HepG2 (cell line): ENCODE measurements around the gene PBX1. TPM values are rescaled to one million over a fixed set of nuclear protein-coding genes. Genes with fewer than 3 reads are reported as not detected.

ENCODE experiments used
- ATAC-seq: fragments of 200-7000 bp; cut with Tn5 transposase; 3 replicates; pipeline ENCODE4 v1.9.1; 2020; ENCODE audit warnings: mild to moderate bottlenecking, moderate library complexity
- BruUV-seq: library from RNA; stranded (reverse); fragments of 400-500 nt; replicated peaks from 2 replicates; lab custom pipeline; 2021; lab: Mats Ljungman, UMichigan
- CTCF ChIA-PET: fragments of 300-600 bp; formaldehyde crosslinking; extraction: SDS; loops from one replicate; lab custom pipeline; 2021; ENCODE audit warnings: low total read pairs, inconsistent platforms, low intra/inter-chr PET ratio; lab: Yijun Ruan, JAX
- POLR2A ChIA-PET: fragments of 350-600 bp; sonication (Branson Sonifier 250); formaldehyde crosslinking; loops from one replicate; lab custom pipeline; 2020; ENCODE audit warnings: antibody characterized with exemption, inconsistent platforms; lab: Yijun Ruan, JAX
- DNase-seq: peaks from one replicate; pipeline ENCODE4 v3.0.0-alpha.2; 2015; ENCODE audit warnings: low spot score
- FAIRE-seq: peaks from 3 replicates; lab custom pipeline; 2011; peaks lifted over from hg19 to GRCh38; lab: Jason Lieb, UNC
- H2AFZ ChIP-seq: one replicate; pipeline ENCODE4 v1.6.1; 2011; ENCODE audit warnings: low read length, inconsistent platforms
- H3K27ac ChIP-seq: fragments of 300-600 bp; 3 replicates; pipeline ENCODE4 v1.8.0; 2011; ENCODE audit warnings: mixed run types, mild to moderate bottlenecking, mixed read lengths, low read length, inconsistent platforms; ENCODE audit not compliant: insufficient read depth; ENCODE audit errors: extremely low read length
- H3K27me3 ChIP-seq, 2 experiments: fragments of 200-600 bp in 1 of 2; 2 replicates in 1 of 2; 3 replicates in 1 of 2; pipeline versions ENCODE4 v1.6.0 to v1.8.0; 2011; ENCODE audit warnings: low read length in 2 of 2, mild to moderate bottlenecking in 2 of 2, moderate library complexity in 2 of 2, inconsistent platforms in 1 of 2; ENCODE audit not compliant: insufficient read depth in 2 of 2, control insufficient read depth in 1 of 2
- H3K36me3 ChIP-seq, 2 experiments: fragments of 200-600 bp in 1 of 2; replicated peaks in 1 of 2; 2 replicates in 1 of 2; 3 replicates in 1 of 2; pipeline versions ENCODE4 v1.5.1 to v1.8.0; 2011; ENCODE audit warnings: low read length in 2 of 2, inconsistent platforms in 1 of 2; ENCODE audit not compliant: insufficient read depth in 2 of 2, control insufficient read depth in 1 of 2
- H3K4me1 ChIP-seq: 2 replicates; pipeline ENCODE4 v1.5.1; 2012; ENCODE audit warnings: low read length, inconsistent platforms; ENCODE audit not compliant: insufficient read depth
- H3K4me2 ChIP-seq: 2 replicates; pipeline ENCODE4 v1.6.0; 2011; ENCODE audit warnings: low read depth, low read length, inconsistent platforms
- H3K4me3 ChIP-seq, 3 experiments: fragments of 200-600 bp in 1 of 3; sonication (generic), shearing (Covaris generic) in 1 of 3; replicated peaks in 1 of 3; 2 replicates each; pipeline ENCODE4 v1.5.1; 2011 to 2016; ENCODE audit warnings: low read length in 3 of 3, inconsistent platforms in 2 of 3, low read depth in 2 of 3, mild to moderate bottlenecking in 2 of 3, control low read depth in 1 of 3, mixed read lengths in 1 of 3; ENCODE audit not compliant: insufficient read depth in 1 of 3
- H3K79me2 ChIP-seq: one replicate; pipeline ENCODE4 v1.6.1; 2011; ENCODE audit warnings: low read length, inconsistent platforms; ENCODE audit not compliant: insufficient read depth
- H3K9ac ChIP-seq: 2 replicates; pipeline ENCODE4 v1.6.0; 2011; ENCODE audit warnings: mild to moderate bottlenecking, low read depth, low read length, inconsistent platforms; ENCODE audit not compliant: insufficient read depth
- H3K9me3 ChIP-seq: 2 replicates; pipeline ENCODE4 v1.5.1; 2012; ENCODE audit warnings: mild to moderate bottlenecking, low read length
- H4K20me1 ChIP-seq: 2 replicates; pipeline ENCODE4 v1.6.0; 2011; ENCODE audit warnings: inconsistent platforms, mild to moderate bottlenecking, low read length, moderate library complexity; ENCODE audit not compliant: insufficient read depth
- ADNP ChIP-seq: sonication (generic); formaldehyde crosslinking; IDR thresholded peaks from 2 replicates; pipeline ENCODE4 v1.4.0; 2020; ENCODE audit warnings: missing genetic modification reagents
- CREB1 ChIP-seq, 2 experiments: fragments of 450-650 bp in 1 of 2; IDR thresholded peaks; 2 replicates each; pipeline ENCODE4 v1.6.1; 2016 to 2017; ENCODE audit warnings: control low read depth in 1 of 2, mild to moderate bottlenecking in 1 of 2, missing compliant biosample characterization in 1 of 2, missing genetic modification characterization in 1 of 2
- DDIT3 ChIP-seq: sonication (generic); formaldehyde crosslinking; IDR thresholded peaks from 2 replicates; pipeline ENCODE4 v1.4.0; 2020; ENCODE audit warnings: mild to moderate bottlenecking, missing genetic modification reagents
- DR1 ChIP-seq: sonication (generic); formaldehyde crosslinking; IDR thresholded peaks from 2 replicates; pipeline ENCODE4 v1.8.0; 2021; ENCODE audit warnings: mild to moderate bottlenecking, missing genetic modification reagents, inconsistent platforms
- FLYWCH1 ChIP-seq: sonication (generic); formaldehyde crosslinking; IDR thresholded peaks from 2 replicates; pipeline ENCODE4 v1.8.1; 2023; ENCODE audit warnings: mild to moderate bottlenecking, missing genetic modification reagents
- FOSL2 ChIP-seq: sonication (generic); formaldehyde crosslinking; IDR thresholded peaks from 2 replicates; pipeline ENCODE4 v1.4.0; 2020; ENCODE audit warnings: missing genetic modification reagents
- KDM3A ChIP-seq: IDR thresholded peaks from 2 replicates; pipeline ENCODE4 v1.6.1; 2018; ENCODE audit warnings: low read depth, missing compliant biosample characterization
- MIXL1 ChIP-seq: IDR thresholded peaks from 2 replicates; pipeline ENCODE4 v1.6.1; 2016
- MTF1 ChIP-seq: sonication (generic); formaldehyde crosslinking; IDR thresholded peaks from 2 replicates; pipeline ENCODE4 v1.5.0; 2020; ENCODE audit warnings: missing genetic modification reagents
- MXD4 ChIP-seq: IDR thresholded peaks from 2 replicates; pipeline ENCODE4 v1.6.1; 2016; ENCODE audit warnings: mild to moderate bottlenecking, missing biosample characterization, missing genetic modification reagents
- PAWR ChIP-seq: sonication (generic); formaldehyde crosslinking; IDR thresholded peaks from 2 replicates; pipeline ENCODE4 v1.4.0; 2020; ENCODE audit warnings: missing genetic modification reagents, mild to moderate bottlenecking, borderline replicate concordance
- SNAI1 ChIP-seq: sonication (generic); formaldehyde crosslinking; IDR thresholded peaks from 2 replicates; pipeline ENCODE4 v1.5.0; 2020; ENCODE audit warnings: mild to moderate bottlenecking, missing genetic modification reagents, borderline replicate concordance
- SRF ChIP-seq: IDR thresholded peaks from 2 replicates; pipeline ENCODE4 v1.6.1; 2011; ENCODE audit warnings: mild to moderate bottlenecking, low read depth, low read length, moderate library complexity
- TRIM22 ChIP-seq: fragments of 450-650 bp; IDR thresholded peaks from 2 replicates; pipeline ENCODE4 v1.6.1; 2017
- ZFP90 ChIP-seq: sonication (generic); formaldehyde crosslinking; IDR thresholded peaks from 2 replicates; pipeline ENCODE4 v1.8.0; 2022; ENCODE audit warnings: missing genetic modification reagents, mild to moderate bottlenecking, inconsistent platforms, borderline replicate concordance
- ZNF569 ChIP-seq: sonication (generic); formaldehyde crosslinking; IDR thresholded peaks from 2 replicates; pipeline ENCODE4 v1.5.0; 2020; ENCODE audit warnings: mild to moderate bottlenecking, missing genetic modification reagents, moderate library complexity, borderline replicate concordance
- ZNF652 ChIP-seq: IDR thresholded peaks from 2 replicates; pipeline ENCODE4 v1.6.1; 2016; ENCODE audit warnings: low read depth, borderline replicate concordance
- WGBS: methylation state at CpG from one replicate; pipeline ENCODE4 v1.1.6; 2017; ENCODE audit warnings: low lambda C conversion rate; 5-methylcytosine and 5-hydroxymethylcytosine counted together
- in situ Hi-C: cut with HindIII; loops from 2 replicates; pipeline ENCODE4 v1.10.0; 2017; ENCODE audit warnings: low pct_unique_long_range_greater_than_20kb; ENCODE audit not compliant: extremely low pct_ligation_motif_present
- intact Hi-C: fragments of 100-400 bp; cut with micrococcal nuclease; formaldehyde crosslinking; loops from one replicate; pipeline ENCODE4 v1.10.0; 2022; ENCODE audit not compliant: unreplicated experiment
- polyA plus RNA-seq, 8 experiments: library from polyadenylated mRNA; depleted of rRNA in 3 of 8; stranded (reverse) in 7 of 8; unstranded in 1 of 8; fragments of >200 nt; fragmentation: Illumina TruSeq in 4 of 8; extraction: Trizol in 4 of 8; gene quantifications; 2 replicates each; pipeline versions ENCODE4 v1.2.1 to v1.2.3, GENCODE V29; 2011 to 2016; ENCODE audit warnings: low read depth in 4 of 8, missing spikeins in 1 of 8, mixed read lengths in 1 of 8; ENCODE audit not compliant: insufficient read depth in 1 of 8
- total RNA-seq, 5 experiments: library from RNA; depleted of rRNA; stranded (reverse); fragments of >200 nt; fragmentation: Illumina TruSeq; extraction: Trizol; gene quantifications; 2 replicates each; pipeline ENCODE4 v1.2.3, GENCODE V29; 2016; ENCODE audit warnings: low read depth in 1 of 5

Gene PBX1
- total and polyA plus RNA-seq, 2 of the 13 experiments (the other 11 are each of a cell fraction or from before 2014, with no cell fraction given), result 0.24 TPM; not detected in 1

GRCh38 chr1:164759979-164760469, 201.0 kb downstream of the PBX1 start:
- in situ Hi-C loops, result no loop called here
- peak; percentile 33; the same call in 1 of the 2 replicates for TF ChIP-seq CREB1 (IDR thresholded peaks at IDR 0.05)
- TF ChIP-seq CREB1 (CRISPR knock-in tag; IDR thresholded peaks at IDR 0.05), result no peak
- no peak for TF ChIP-seq SNAI1 (CRISPR knock-in tag)
- DNase-seq (no peak), FAIRE-seq (no peak), ATAC-seq (no peak)
- 10% methylated on average over 7 of the region's 7 CpGs for WGBS
- H3K4me2 ChIP-seq, result no peak overlapping the region
- H4K20me1 ChIP-seq, result no peaks in the 10 kb centered on the region
- CTCF ChIA-PET, result no interaction called here
- H3K4me3 ChIP-seq, result no peak overlapping the region
- POLR2A ChIA-PET, result no interaction called here
- H3K36me3 ChIP-seq, result no peaks in the 10 kb centered on the region
- no peak overlapping the region for H3K9ac ChIP-seq
- intact Hi-C loops, result no loop called here
- no peaks in the 10 kb centered on the region for H3K4me1 ChIP-seq
- no peaks in the 10 kb centered on the region for H3K9me3 ChIP-seq
- no peaks in the 10 kb centered on the region for H3K79me2 ChIP-seq
- H3K27me3 ChIP-seq, result no peaks in the 10 kb centered on the region
- BruUV-seq, result no TSS peak
- H2AFZ ChIP-seq, result no peak overlapping the region
- no peak overlapping the region for H3K27ac ChIP-seq

- H3K27ac ChIP-seq, result no peak overlapping the region
- no peaks in the 10 kb centered on the region for H4K20me1 ChIP-seq
- H3K9ac ChIP-seq, result no peak overlapping the region
- H3K79me2 ChIP-seq, result no peaks in the 10 kb centered on the region
- H3K4me3 ChIP-seq, result no peak overlapping the region
- no peak overlapping the region for H3K4me2 ChIP-seq
- 32% methylated on average over 5 of the region's 5 CpGs for WGBS
- no peak for ATAC-seq
- in situ Hi-C loops (no loop called here), intact Hi-C loops (no loop called here)
- no TSS peak for BruUV-seq
- POLR2A ChIA-PET, result no interaction called here
- no peak for FAIRE-seq
- DNase-seq, result no peak
- no peaks in the 10 kb centered on the region for H3K27me3 ChIP-seq
- TF ChIP-seq ADNP (CRISPR knock-in tag) (no peak), MTF1 (CRISPR knock-in tag) (no peak), SRF (no peak), ZFP90 (CRISPR knock-in tag) (no peak), ZNF652 (CRISPR knock-in tag) (no peak), KDM3A (CRISPR knock-in tag) (no peak), DR1 (CRISPR knock-in tag) (no peak), FOSL2 (CRISPR knock-in tag) (no peak), TRIM22 (no peak), PAWR (CRISPR knock-in tag) (no peak), DDIT3 (CRISPR knock-in tag) (no peak), MIXL1 (CRISPR knock-in tag) (no peak), FLYWCH1 (CRISPR knock-in tag) (no peak), MXD4 (CRISPR knock-in tag) (no peak), ZNF569 (CRISPR knock-in tag) (no peak)
- TF ChIP-seq, all 625 proteins: peak for 0
- no peaks in the 10 kb centered on the region for H3K36me3 ChIP-seq
- no peak overlapping the region for H2AFZ ChIP-seq
- CTCF ChIA-PET, result no interaction called here
- no peaks in the 10 kb centered on the region for H3K9me3 ChIP-seq
- H3K4me1 ChIP-seq, result no peaks in the 10 kb centered on the region
Measured at GRCh38 chr1:164760569-164760968, 201.6 kb downstream of the PBX1 start.
